Measurements from ENCODE around the gene RAB30.
A peak's percentile ranks its signal among the peaks of the same experiment; 100 is the strongest.

The RAB30 gene

GRCh38 chr11:83070731-83071566 lies 748 bp downstream of the RAB30 start:
- peak; percentile 29 for DNase-seq (ENCODE audit: low read depth)

GRCh38 chr11:83070044-83070701 lies 1.5 kb downstream of the RAB30 start:
- peak; percentile 76 for DNase-seq (ENCODE audit: low read depth)

- no peak for DNase-seq (ENCODE audit: low read depth)
Measured at GRCh38 chr11:83069441-83070043, 2.2 kb downstream of the RAB30 start.

GRCh38 chr11:83068568-83068967 lies 3.1 kb downstream of the RAB30 start:
- no peak for DNase-seq (ENCODE audit: low read depth)

GRCh38 chr11:83064011-83064410 lies 7.7 kb downstream of the RAB30 start:
- DNase-seq (ENCODE audit: low read depth), result no peak

GRCh38 chr11:83063073-83063754 lies 8.5 kb downstream of the RAB30 start:
- peak; percentile 67 for DNase-seq (ENCODE audit: low read depth)

GRCh38 chr11:83061883-83062282 lies 9.8 kb downstream of the RAB30 start:
- no peak for DNase-seq (ENCODE audit: low read depth)

GRCh38 chr11:83060965-83061364 lies 10.7 kb downstream of the RAB30 start:
- no peak for DNase-seq (ENCODE audit: low read depth)

- DNase-seq (ENCODE audit: low read depth), result no peak
Measured at GRCh38 chr11:83057721-83058120, 14.0 kb downstream of the RAB30 start.

- no peak for DNase-seq (ENCODE audit: low read depth)
Measured at GRCh38 chr11:83056611-83057010, 15.1 kb downstream of the RAB30 start.

- no peak for DNase-seq (ENCODE audit: low read depth)
Measured at GRCh38 chr11:83056204-83056603, 15.5 kb downstream of the RAB30 start.

GRCh38 chr11:83054904-83055380 lies 16.8 kb downstream of the RAB30 start:
- no peak for DNase-seq (ENCODE audit: low read depth)

- no peak for DNase-seq (ENCODE audit: low read depth)
Measured at GRCh38 chr11:83054001-83054400, 17.7 kb downstream of the RAB30 start.

GRCh38 chr11:83051760-83052671 lies 19.7 kb downstream of the RAB30 start:
- peak; percentile 99 for DNase-seq (ENCODE audit: low read depth)

GRCh38 chr11:83047515-83048225 lies 24.0 kb downstream of the RAB30 start:
- DNase-seq (ENCODE audit: low read depth), result no peak

GRCh38 chr11:83046621-83047172 lies 25.0 kb downstream of the RAB30 start:
- DNase-seq (ENCODE audit: low read depth), result peak; percentile 76

GRCh38 chr11:83044958-83045712 lies 26.6 kb downstream of the RAB30 start:
- peak; percentile 37 for DNase-seq (ENCODE audit: low read depth)

- DNase-seq (ENCODE audit: low read depth), result peak; percentile 78
Measured at GRCh38 chr11:83042964-83043711, 28.6 kb downstream of the RAB30 start.

- DNase-seq (ENCODE audit: low read depth), result no peak
Measured at GRCh38 chr11:83041126-83041525, 30.6 kb downstream of the RAB30 start.
